Esophagus squamous epithelium (tissue), 4 donors: ENCODE data around the gene MYO9B.

ENCODE experiments used
- POLR2A ChIP-seq, 4 donors: fragments of 450-650 bp; IDR thresholded peaks; one replicate each; pipeline ENCODE4 v1.6.1; 2017; ENCODE audit warnings: antibody characterized with exemption in 4 of 4, mild to moderate bottlenecking in 4 of 4, moderate library complexity in 3 of 4
- TF ChIP-seq, protein P1 (sequence below), 6 experiments: fragments of 450-650 bp in 4 of 6; fragments of 200-600 bp in 2 of 6; sonication (generic) in 2 of 6; IDR thresholded peaks; one replicate each; pipeline ENCODE4 v1.5.1; 2016 to 2019; ENCODE audit warnings: antibody characterized with exemption in 6 of 6, mild to moderate bottlenecking in 4 of 6, moderate library complexity in 4 of 6

- TF ChIP-seq, protein P1, sequence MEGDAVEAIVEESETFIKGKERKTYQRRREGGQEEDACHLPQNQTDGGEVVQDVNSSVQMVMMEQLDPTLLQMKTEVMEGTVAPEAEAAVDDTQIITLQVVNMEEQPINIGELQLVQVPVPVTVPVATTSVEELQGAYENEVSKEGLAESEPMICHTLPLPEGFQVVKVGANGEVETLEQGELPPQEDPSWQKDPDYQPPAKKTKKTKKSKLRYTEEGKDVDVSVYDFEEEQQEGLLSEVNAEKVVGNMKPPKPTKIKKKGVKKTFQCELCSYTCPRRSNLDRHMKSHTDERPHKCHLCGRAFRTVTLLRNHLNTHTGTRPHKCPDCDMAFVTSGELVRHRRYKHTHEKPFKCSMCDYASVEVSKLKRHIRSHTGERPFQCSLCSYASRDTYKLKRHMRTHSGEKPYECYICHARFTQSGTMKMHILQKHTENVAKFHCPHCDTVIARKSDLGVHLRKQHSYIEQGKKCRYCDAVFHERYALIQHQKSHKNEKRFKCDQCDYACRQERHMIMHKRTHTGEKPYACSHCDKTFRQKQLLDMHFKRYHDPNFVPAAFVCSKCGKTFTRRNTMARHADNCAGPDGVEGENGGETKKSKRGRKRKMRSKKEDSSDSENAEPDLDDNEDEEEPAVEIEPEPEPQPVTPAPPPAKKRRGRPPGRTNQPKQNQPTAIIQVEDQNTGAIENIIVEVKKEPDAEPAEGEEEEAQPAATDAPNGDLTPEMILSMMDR (IDR thresholded peaks at IDR 0.05) = no peak
- TF ChIP-seq POLR2A (IDR thresholded peaks at IDR 0.05) = no peak
These were observed 72.6 kb downstream of the MYO9B start for GRCh38 chr19:17148130-17148529.
